GM12874 (cell line): ENCODE data around the gene KCNH1.

Experiments used
- CTCF ChIP-seq: IDR thresholded peaks from 2 replicates; pipeline ENCODE4 v1.5.1; 2011; ENCODE audit warnings: low read depth, mild to moderate bottlenecking, control low read depth, low read length, moderate library complexity; ENCODE audit not compliant: insufficient read depth

The KCNH1 gene

GRCh38 chr1:210677533-210677932 is 456.4 kb downstream of the KCNH1 start:
- TF ChIP-seq CTCF = no peak

- TF ChIP-seq CTCF = no peak
These were observed 457.4 kb downstream of the KCNH1 start for GRCh38 chr1:210676539-210676938.

- TF ChIP-seq CTCF = no peak
These were observed 459.8 kb downstream of the KCNH1 start for GRCh38 chr1:210674151-210674550.

- TF ChIP-seq CTCF = no peak
These were observed 464.0 kb downstream of the KCNH1 start for GRCh38 chr1:210669951-210670350.

- TF ChIP-seq CTCF = no peak
These were observed 470.0 kb downstream of the KCNH1 start for GRCh38 chr1:210663730-210664573.

GRCh38 chr1:210662291-210663050 is 471.5 kb downstream of the KCNH1 start:
- TF ChIP-seq CTCF = no peak

- no peak for TF ChIP-seq CTCF
These were observed 476.1 kb downstream of the KCNH1 start for GRCh38 chr1:210657806-210658205.
